ENCODE results near the gene AFAP1. TPM values are rescaled to one million over a fixed set of nuclear protein-coding genes. Genes with fewer than 3 reads are reported as not detected.

The AFAP1 gene
- polyA plus RNA-seq, 1 donor (not counting 4 experiments of a cell fraction or from before 2014, with no cell fraction given) = 7.6 TPM

- no peak for DNase-seq (ENCODE audit: low read depth, low spot score)
- no peak overlapping the region for H3K9ac ChIP-seq (ENCODE audit: control insufficient read depth, extremely low read depth, insufficient read depth, low read length)
- peaks cover 89% of the 10 kb centered on the region for H3K79me2 ChIP-seq (ENCODE audit: control insufficient read depth, insufficient read depth, low read length)
- peaks cover 3% of the 10 kb centered on the region for H3K4me1 ChIP-seq (ENCODE audit: control insufficient read depth, extremely low read depth, insufficient read depth, low read length)
- FAIRE-seq = no peak
- no peak overlapping the region for H3K4me3 ChIP-seq (ENCODE audit: control insufficient read depth in 2 of 3, extremely low read depth in 1 of 3, insufficient read depth in 2 of 3, low read depth in 1 of 3, low read length in 3 of 3)
- no peaks in the 10 kb centered on the region for H3K9me3 ChIP-seq (ENCODE audit: control insufficient read depth, low read depth, low read length)
- H3K4me2 ChIP-seq (ENCODE audit: control insufficient read depth, extremely low read depth, insufficient read depth, low read depth, low read length) = no peak overlapping the region
- H3K36me3 ChIP-seq (ENCODE audit: control insufficient read depth in 2 of 2, extremely low read depth in 1 of 2, insufficient read depth in 2 of 2, low read length in 2 of 2) = no peaks in the 10 kb centered on the region
- H3K9me1 ChIP-seq (ENCODE audit: control insufficient read depth, extremely low read depth, insufficient read depth, low read length) = no peaks in the 10 kb centered on the region
- H4K20me1 ChIP-seq (ENCODE audit: control insufficient read depth, extremely low read depth, insufficient read depth, low read length) = peaks cover 4% of the 10 kb centered on the region
- TF ChIP-seq EZH2 (IDR thresholded peaks at IDR 0.05; ENCODE audit: low read length) (no peak), CTCF (optimal IDR thresholded peaks at IDR 0.05 in 1 of 3, IDR thresholded peaks at IDR 0.05 in 1 of 3, conservative IDR thresholded peaks at IDR 0.05 in 1 of 3; ENCODE audit: extremely low read depth in 1 of 3, insufficient read depth in 2 of 3, low read length in 3 of 3) (no peak)
- no peak overlapping the region for H2AFZ ChIP-seq (ENCODE audit: control insufficient read depth, low read length)
- no peak overlapping the region for H3K27ac ChIP-seq (ENCODE audit: control insufficient read depth, insufficient read depth, low read length)
- dilution Hi-C loops (cut with MboI; ENCODE audit: extremely low pct_ligation_motif_present, low sequenced_read_pairs) = no loop called here
- H3K27me3 ChIP-seq (ENCODE audit: control insufficient read depth, extremely low read depth, insufficient read depth, low read length) = no peaks in the 10 kb centered on the region
Observed at GRCh38 chr4:7912826-7913225, 26.8 kb downstream of the AFAP1 start.

- dilution Hi-C loops (cut with MboI; ENCODE audit: extremely low pct_ligation_motif_present, low sequenced_read_pairs) = no loop called here
- Histone ChIP-seq H4K20me1 (ENCODE audit: control insufficient read depth, extremely low read depth, insufficient read depth, low read length) (peaks cover 4% of the 10 kb centered on the region), H3K9me3 (ENCODE audit: control insufficient read depth, low read depth, low read length) (no peaks in the 10 kb centered on the region), H3K4me2 (ENCODE audit: control insufficient read depth, extremely low read depth, insufficient read depth, low read depth, low read length) (no peak overlapping the region), H3K79me2 (ENCODE audit: control insufficient read depth, insufficient read depth, low read length) (peaks cover 86% of the 10 kb centered on the region), H2AFZ (ENCODE audit: control insufficient read depth, low read length) (no peak overlapping the region), H3K27me3 (ENCODE audit: control insufficient read depth, extremely low read depth, insufficient read depth, low read length) (no peaks in the 10 kb centered on the region), H3K9ac (ENCODE audit: control insufficient read depth, extremely low read depth, insufficient read depth, low read length) (no peak overlapping the region), H3K4me3 (ENCODE audit: control insufficient read depth in 2 of 3, extremely low read depth in 1 of 3, insufficient read depth in 2 of 3, low read depth in 1 of 3, low read length in 3 of 3) (no peak overlapping the region), H3K36me3 (ENCODE audit: control insufficient read depth in 2 of 2, extremely low read depth in 1 of 2, insufficient read depth in 2 of 2, low read length in 2 of 2) (no peaks in the 10 kb centered on the region), H3K27ac (ENCODE audit: control insufficient read depth, insufficient read depth, low read length) (no peak overlapping the region), H3K4me1 (ENCODE audit: control insufficient read depth, extremely low read depth, insufficient read depth, low read length) (peaks cover 3% of the 10 kb centered on the region), H3K9me1 (ENCODE audit: control insufficient read depth, extremely low read depth, insufficient read depth, low read length) (no peaks in the 10 kb centered on the region)
- no peak for FAIRE-seq
- no peak for DNase-seq (ENCODE audit: low read depth, low spot score)
- no peak for TF ChIP-seq EZH2 (IDR thresholded peaks at IDR 0.05; ENCODE audit: low read length)
- TF ChIP-seq CTCF (optimal IDR thresholded peaks at IDR 0.05 in 1 of 3, IDR thresholded peaks at IDR 0.05 in 1 of 3, conservative IDR thresholded peaks at IDR 0.05 in 1 of 3; ENCODE audit: extremely low read depth in 1 of 3, insufficient read depth in 2 of 3, low read length in 3 of 3) = no peak
Observed at GRCh38 chr4:7910952-7911578, 28.6 kb downstream of the AFAP1 start.
